Neural cell (in vitro differentiated cells): ENCODE measurements around the gene RBM10.

ENCODE experiments used
- EZH2 ChIP-seq: fragments of 200-600, 300-800 bp; shearing (Covaris generic), sonication (generic); IDR thresholded peaks from 2 replicates; pipeline ENCODE4 v1.6.1; 2014; ENCODE audit warnings: antibody characterized with exemption, low read length, borderline replicate concordance, mild to moderate bottlenecking; ENCODE audit not compliant: insufficient read depth, poor library complexity, severe bottlenecking
- POLR2AphosphoS5 ChIP-seq: IDR thresholded peaks from 2 replicates; pipeline ENCODE4 v1.6.1; 2012
- TF ChIP-seq, protein P1 (sequence below): fragments of 450-650 bp; IDR thresholded peaks from 2 replicates; pipeline ENCODE4 v1.5.1; 2014; ENCODE audit warnings: antibody characterized with exemption, mild to moderate bottlenecking, moderate library complexity; ENCODE audit not compliant: poor library complexity, severe bottlenecking

- TF ChIP-seq, protein P1, sequence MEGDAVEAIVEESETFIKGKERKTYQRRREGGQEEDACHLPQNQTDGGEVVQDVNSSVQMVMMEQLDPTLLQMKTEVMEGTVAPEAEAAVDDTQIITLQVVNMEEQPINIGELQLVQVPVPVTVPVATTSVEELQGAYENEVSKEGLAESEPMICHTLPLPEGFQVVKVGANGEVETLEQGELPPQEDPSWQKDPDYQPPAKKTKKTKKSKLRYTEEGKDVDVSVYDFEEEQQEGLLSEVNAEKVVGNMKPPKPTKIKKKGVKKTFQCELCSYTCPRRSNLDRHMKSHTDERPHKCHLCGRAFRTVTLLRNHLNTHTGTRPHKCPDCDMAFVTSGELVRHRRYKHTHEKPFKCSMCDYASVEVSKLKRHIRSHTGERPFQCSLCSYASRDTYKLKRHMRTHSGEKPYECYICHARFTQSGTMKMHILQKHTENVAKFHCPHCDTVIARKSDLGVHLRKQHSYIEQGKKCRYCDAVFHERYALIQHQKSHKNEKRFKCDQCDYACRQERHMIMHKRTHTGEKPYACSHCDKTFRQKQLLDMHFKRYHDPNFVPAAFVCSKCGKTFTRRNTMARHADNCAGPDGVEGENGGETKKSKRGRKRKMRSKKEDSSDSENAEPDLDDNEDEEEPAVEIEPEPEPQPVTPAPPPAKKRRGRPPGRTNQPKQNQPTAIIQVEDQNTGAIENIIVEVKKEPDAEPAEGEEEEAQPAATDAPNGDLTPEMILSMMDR: no peak
- no peak for TF ChIP-seq POLR2AphosphoS5
- TF ChIP-seq EZH2: no peak
These were observed 88.5 kb downstream of the RBM10 start for GRCh38 chrX:47233333-47234113.
